Upper lobe of left lung (tissue), 4 donors: Measurements from ENCODE around the gene TAF1B.

Source experiments
- CTCF ChIP-seq, 6 experiments: fragments of 450-650 bp in 4 of 6; fragments of 200-600 bp in 2 of 6; sonication (generic) in 2 of 6; IDR thresholded peaks; one replicate each; pipeline ENCODE4 v1.5.1; 2016 to 2019; ENCODE audit warnings: antibody characterized with exemption in 6 of 6
- EP300 ChIP-seq, 4 donors: sonication (generic); formaldehyde crosslinking; IDR thresholded peaks; one replicate each; pipeline ENCODE4 v1.5.1; 2017; ENCODE audit warnings: antibody characterized with exemption in 4 of 4, control low read depth in 2 of 4
- POLR2A ChIP-seq, 4 donors: fragments of 450-650 bp; IDR thresholded peaks; one replicate each; pipeline ENCODE4 v1.5.1; 2016 to 2017; ENCODE audit warnings: antibody characterized with exemption in 4 of 4, mild to moderate bottlenecking in 2 of 4
- POLR2AphosphoS5 ChIP-seq, 2 donors: sonication (generic); formaldehyde crosslinking; IDR thresholded peaks; one replicate each; pipeline ENCODE4 v1.5.1; 2017; ENCODE audit warnings: antibody characterized with exemption in 2 of 2

- TF ChIP-seq CTCF (IDR thresholded peaks at IDR 0.05) (no peak), EP300 (IDR thresholded peaks at IDR 0.05) (no peak), POLR2A (IDR thresholded peaks at IDR 0.05) (no peak), POLR2AphosphoS5 (IDR thresholded peaks at IDR 0.05) (no peak)
Measured at GRCh38 chr2:9889812-9890261, 46.6 kb downstream of the TAF1B start.
